GM10266 (cell line): Measurements from ENCODE around the gene JAZF1.

Source experiments
- DNase-seq: peaks from one replicate; pipeline ENCODE4 v3.0.0; 2012; ENCODE audit errors: extremely low spot score
- CTCF ChIP-seq: IDR thresholded peaks from 2 replicates; pipeline ENCODE4 v1.5.1; 2012; ENCODE audit warnings: mild to moderate bottlenecking, low read depth; ENCODE audit not compliant: control insufficient read depth, insufficient read depth; ENCODE audit errors: missing control alignments

The JAZF1 gene

GRCh38 chr7:28145090-28145626 lies 35.4 kb downstream of the JAZF1 start:
- TF ChIP-seq CTCF: no peak
- DNase-seq: no peak

GRCh38 chr7:28144266-28144665 lies 36.3 kb downstream of the JAZF1 start:
- TF ChIP-seq CTCF: no peak
- no peak for DNase-seq

- no peak for DNase-seq
- TF ChIP-seq CTCF: peak; percentile 27
These were observed 37.9 kb downstream of the JAZF1 start for GRCh38 chr7:28142650-28143049.

- DNase-seq: no peak
- TF ChIP-seq CTCF: no peak
These were observed 39.6 kb downstream of the JAZF1 start for GRCh38 chr7:28140979-28141378.

GRCh38 chr7:28138837-28139236 lies 41.8 kb downstream of the JAZF1 start:
- no peak for TF ChIP-seq CTCF
- DNase-seq: no peak

GRCh38 chr7:28137463-28137862 lies 43.1 kb downstream of the JAZF1 start:
- DNase-seq: no peak
- no peak for TF ChIP-seq CTCF

- no peak for TF ChIP-seq CTCF
- no peak for DNase-seq
These were observed 43.7 kb downstream of the JAZF1 start for GRCh38 chr7:28136885-28137284.

- no peak for DNase-seq
- TF ChIP-seq CTCF: no peak
These were observed 44.2 kb downstream of the JAZF1 start for GRCh38 chr7:28136420-28136819.
